ENCODE data around the gene OR5H14. TPM values are rescaled to one million over a fixed set of nuclear protein-coding genes. Genes with fewer than 3 reads are reported as not detected.
"Not testable (repeated sequence)": the region's sequence is repeated elsewhere in the genome, so short reads cannot be mapped to it uniquely, and the experiment has no call there.

The OR5H14 gene
- total RNA-seq, 4 donors from 2014 or later, result not detected

DNA sequence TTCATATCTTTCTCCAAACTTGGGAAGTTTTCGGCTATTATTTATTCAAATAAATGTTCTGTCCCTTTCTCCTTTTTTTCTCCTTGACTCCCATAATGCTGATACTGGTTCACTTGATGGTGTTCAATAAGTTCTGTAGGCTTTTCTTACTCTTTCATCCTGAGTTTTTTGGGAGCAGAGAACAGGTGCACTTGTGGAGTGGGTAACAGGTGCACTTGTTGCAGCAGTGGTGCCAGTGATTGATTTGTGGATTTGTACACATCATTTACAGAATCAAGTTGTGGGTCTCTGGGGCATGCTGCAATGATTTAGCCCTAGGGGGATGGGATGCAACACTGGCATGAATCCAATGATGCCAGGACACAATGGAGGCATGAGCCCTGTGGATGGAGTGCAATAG is 31.6 kb upstream of the OR5H14 start:
- H3K4me3 ChIP-seq (ENCODE audit: low read depth, poor library complexity, severe bottlenecking), result no peak overlapping the region
- intact Hi-C loops (cut with DNase I; ENCODE audit: low total_unique reads), result no loop called here
- DNase-seq (ENCODE audit: low spot score in 2 of 2), result no peak
- 94 to 100% methylated on average over 1 of the region's 1 CpG for WGBS, 2 donors
- no peak for TF ChIP-seq POLR2A (IDR thresholded peaks at IDR 0.05)
- TF ChIP-seq, protein P1, sequence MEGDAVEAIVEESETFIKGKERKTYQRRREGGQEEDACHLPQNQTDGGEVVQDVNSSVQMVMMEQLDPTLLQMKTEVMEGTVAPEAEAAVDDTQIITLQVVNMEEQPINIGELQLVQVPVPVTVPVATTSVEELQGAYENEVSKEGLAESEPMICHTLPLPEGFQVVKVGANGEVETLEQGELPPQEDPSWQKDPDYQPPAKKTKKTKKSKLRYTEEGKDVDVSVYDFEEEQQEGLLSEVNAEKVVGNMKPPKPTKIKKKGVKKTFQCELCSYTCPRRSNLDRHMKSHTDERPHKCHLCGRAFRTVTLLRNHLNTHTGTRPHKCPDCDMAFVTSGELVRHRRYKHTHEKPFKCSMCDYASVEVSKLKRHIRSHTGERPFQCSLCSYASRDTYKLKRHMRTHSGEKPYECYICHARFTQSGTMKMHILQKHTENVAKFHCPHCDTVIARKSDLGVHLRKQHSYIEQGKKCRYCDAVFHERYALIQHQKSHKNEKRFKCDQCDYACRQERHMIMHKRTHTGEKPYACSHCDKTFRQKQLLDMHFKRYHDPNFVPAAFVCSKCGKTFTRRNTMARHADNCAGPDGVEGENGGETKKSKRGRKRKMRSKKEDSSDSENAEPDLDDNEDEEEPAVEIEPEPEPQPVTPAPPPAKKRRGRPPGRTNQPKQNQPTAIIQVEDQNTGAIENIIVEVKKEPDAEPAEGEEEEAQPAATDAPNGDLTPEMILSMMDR (IDR thresholded peaks at IDR 0.05), result no peak

DNA sequence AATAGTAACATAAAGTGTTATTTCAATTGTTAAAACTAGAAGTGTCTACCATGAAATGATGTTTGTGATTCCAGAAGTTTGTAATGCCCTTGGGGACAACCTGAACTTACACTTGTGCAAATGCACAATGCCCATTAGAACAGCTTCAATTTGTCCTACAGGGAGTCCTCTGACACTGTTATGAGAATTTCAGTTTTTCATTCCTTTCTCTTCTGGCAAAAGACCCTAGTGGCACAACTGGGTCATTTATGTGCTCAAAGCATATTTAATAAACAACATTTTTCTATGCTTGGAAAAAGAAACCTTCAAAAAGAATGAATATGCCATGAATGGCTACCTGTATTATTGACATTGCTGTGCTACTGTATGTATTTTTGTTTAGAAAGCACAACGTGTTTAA is 16.9 kb upstream of the OR5H14 start, which contains the start of gene OR5H1:
Gene OR5H1 (plus strand): TSS at position 301 of the 400 bp plus-strand sequence. CDS start 1,977 bp downstream, outside the sequence.
- TF ChIP-seq, protein P1 (IDR thresholded peaks at IDR 0.05), result no peak
- no peak for TF ChIP-seq POLR2A (IDR thresholded peaks at IDR 0.05)
- H3K4me3 ChIP-seq (ENCODE audit: low read depth, poor library complexity, severe bottlenecking), result no peak within 1 kb of the TSS
- DNase-seq (ENCODE audit: low spot score in 2 of 2), result no peak
- intact Hi-C loops (cut with DNase I; ENCODE audit: low total_unique reads), result no loop called here
- 77 to 81% methylated on average over 1 of the region's 1 CpG for WGBS, 2 donors

DNA sequence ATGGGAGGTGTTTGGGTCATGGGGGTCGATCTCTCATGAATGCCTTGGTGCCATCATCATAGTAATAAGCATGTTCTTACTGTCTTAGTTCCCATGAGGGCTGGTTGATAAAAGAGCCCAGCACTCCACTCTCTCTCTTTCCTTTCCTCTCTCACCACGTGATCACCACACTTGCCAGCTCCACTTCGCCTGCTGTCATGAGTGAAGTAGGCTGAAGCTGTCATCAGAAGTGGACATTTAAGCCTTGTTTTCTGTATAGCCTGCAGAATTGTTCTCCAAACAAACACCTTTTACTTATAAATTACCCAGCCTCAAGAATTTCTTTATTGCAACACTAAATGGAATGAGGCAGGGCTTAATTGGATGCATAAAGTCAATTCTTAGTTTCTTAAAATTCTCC is 10.6 kb upstream of the OR5H14 start:
- DNase-seq (ENCODE audit: low spot score in 2 of 2), result no peak
- intact Hi-C loops (cut with DNase I; ENCODE audit: low total_unique reads), result no loop called here
- WGBS, 2 donors, result 66 to 68% methylated on average over 3 of the region's 3 CpGs

DNA sequence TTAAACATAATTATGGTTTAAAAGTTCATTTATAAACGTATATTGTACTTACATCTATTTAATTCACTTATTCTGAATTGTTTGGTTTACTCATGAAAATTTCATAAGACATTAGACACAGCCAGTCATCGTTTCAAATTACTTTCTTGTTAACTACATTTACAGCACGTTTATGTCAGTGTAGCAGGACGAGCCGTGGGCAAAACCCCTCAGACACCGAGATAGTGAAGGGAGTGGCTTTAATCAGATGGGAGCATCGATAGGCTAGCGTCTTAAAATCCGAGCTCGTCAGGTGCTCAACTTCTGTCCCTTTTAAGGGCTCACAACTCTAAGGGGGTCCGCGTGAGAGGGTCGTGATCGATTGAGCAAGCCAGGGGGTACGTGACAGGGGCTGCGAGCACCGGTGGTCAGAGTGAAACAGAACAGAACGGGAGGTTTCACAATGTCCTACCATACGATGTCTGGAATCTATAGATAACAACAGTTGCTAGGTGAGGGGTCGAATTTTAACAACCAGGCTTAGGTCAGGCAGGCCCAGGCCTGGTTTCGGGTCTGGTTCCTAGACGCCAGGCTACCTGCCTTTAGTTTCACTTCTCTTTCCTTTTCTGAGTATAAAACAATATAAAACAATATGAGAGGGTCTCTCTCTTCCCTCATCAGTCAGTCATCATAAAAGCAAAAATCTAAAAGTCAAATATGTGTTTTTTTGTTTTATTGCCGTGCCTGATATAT is 9.3 kb upstream of the OR5H14 start:
- H3K4me3 ChIP-seq (ENCODE audit: low read depth, poor library complexity, severe bottlenecking); DNase-seq (ENCODE audit: low spot score in 2 of 2); intact Hi-C loops (cut with DNase I; ENCODE audit: low total_unique reads): not testable (repeated sequence)
- WGBS, 2 donors, result 81 to 88% methylated on average over 23 of the region's 23 CpGs

More for the DNA sequence above, 10.6 kb upstream of the OR5H14 start:
- TF ChIP-seq, protein P1 (IDR thresholded peaks at IDR 0.05), result no peak
- TF ChIP-seq POLR2A (IDR thresholded peaks at IDR 0.05), result no peak
- H3K4me3 ChIP-seq (ENCODE audit: low read depth, poor library complexity, severe bottlenecking), result no peak overlapping the region

DNA sequence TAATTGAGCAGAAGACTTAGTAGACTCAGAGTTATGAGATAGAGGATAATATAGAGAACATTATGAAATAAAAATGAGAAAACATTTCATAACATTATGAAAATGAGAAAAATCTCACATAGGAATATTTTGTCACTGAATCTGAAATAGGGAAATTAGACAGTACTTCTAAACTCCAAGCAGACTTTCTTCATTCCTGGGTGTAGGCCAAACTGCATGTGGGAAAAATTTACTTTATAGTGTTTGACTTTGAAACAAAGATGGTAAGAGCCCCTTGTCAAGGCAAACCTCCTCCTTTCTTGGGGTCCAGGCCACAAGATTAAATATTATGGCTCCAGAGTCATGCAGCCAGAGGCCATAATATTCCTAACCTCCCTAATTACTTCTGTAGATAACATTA is 6.7 kb upstream of the OR5H14 start:
- TF ChIP-seq, protein P1 (IDR thresholded peaks at IDR 0.05), result no peak
- TF ChIP-seq POLR2A (IDR thresholded peaks at IDR 0.05), result no peak
- DNase-seq (ENCODE audit: low spot score in 2 of 2), result no peak
- no peak overlapping the region for H3K4me3 ChIP-seq (ENCODE audit: low read depth, poor library complexity, severe bottlenecking)
- intact Hi-C loops (cut with DNase I; ENCODE audit: low total_unique reads), result no loop called here

DNA sequence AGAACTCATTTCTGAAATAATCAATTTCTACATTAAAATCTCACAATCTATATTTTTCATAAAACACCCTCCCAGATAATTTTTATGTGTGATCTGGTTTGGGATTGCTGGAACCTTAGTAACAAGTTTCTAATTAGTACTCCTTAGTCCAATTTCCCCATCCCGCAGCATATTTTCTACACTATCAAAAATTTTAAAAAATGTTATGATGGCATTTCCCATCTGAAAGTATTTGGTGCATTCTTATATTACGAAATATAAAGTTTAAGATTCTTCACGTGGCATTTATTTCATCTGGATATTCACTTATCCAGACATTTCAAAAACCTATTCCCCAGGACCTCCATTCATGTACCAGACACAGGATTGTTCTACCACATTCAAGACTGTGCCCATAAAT is 1.5 kb downstream of the OR5H14 start:
- 57 to 77% methylated on average over 3 of the region's 3 CpGs for WGBS, 2 donors
- no peak for TF ChIP-seq POLR2A (IDR thresholded peaks at IDR 0.05)
- TF ChIP-seq, protein P1 (IDR thresholded peaks at IDR 0.05), result no peak
- intact Hi-C loops (cut with DNase I; ENCODE audit: low total_unique reads), result no loop called here

DNA sequence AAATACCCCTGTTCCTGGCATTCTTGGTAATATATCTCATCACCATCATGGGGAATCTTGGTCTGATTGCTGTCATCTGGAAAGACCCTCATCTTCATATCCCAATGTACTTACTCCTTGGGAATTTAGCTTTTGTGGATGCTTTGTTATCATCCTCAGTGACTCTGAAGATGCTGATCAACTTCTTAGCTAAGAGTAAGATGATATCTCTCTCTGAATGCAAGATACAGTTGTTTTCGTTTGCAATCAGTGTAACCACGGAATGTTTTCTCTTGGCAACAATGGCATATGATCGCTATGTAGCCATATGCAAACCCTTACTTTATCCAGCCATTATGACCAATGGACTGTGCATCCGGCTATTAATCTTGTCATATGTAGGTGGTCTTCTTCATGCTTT is 2.2 kb downstream of the OR5H14 start:
- H3K4me3 ChIP-seq (ENCODE audit: low read depth, poor library complexity, severe bottlenecking); intact Hi-C loops (cut with DNase I; ENCODE audit: low total_unique reads); DNase-seq (ENCODE audit: low spot score in 2 of 2): not testable (repeated sequence)
- 89 to 94% methylated on average over 4 of the region's 4 CpGs for whole genome bisulfite sequencing, 2 donors

More for the DNA sequence above, 1.5 kb downstream of the OR5H14 start:
- no peak overlapping the region for H3K4me3 ChIP-seq (ENCODE audit: low read depth, poor library complexity, severe bottlenecking)
- no peak for DNase-seq (ENCODE audit: low spot score in 2 of 2)

All from lower leg skin (tissue), 4 donors.